Measurements from ENCODE around the gene RNF208.

RNF208 gene

DNA sequence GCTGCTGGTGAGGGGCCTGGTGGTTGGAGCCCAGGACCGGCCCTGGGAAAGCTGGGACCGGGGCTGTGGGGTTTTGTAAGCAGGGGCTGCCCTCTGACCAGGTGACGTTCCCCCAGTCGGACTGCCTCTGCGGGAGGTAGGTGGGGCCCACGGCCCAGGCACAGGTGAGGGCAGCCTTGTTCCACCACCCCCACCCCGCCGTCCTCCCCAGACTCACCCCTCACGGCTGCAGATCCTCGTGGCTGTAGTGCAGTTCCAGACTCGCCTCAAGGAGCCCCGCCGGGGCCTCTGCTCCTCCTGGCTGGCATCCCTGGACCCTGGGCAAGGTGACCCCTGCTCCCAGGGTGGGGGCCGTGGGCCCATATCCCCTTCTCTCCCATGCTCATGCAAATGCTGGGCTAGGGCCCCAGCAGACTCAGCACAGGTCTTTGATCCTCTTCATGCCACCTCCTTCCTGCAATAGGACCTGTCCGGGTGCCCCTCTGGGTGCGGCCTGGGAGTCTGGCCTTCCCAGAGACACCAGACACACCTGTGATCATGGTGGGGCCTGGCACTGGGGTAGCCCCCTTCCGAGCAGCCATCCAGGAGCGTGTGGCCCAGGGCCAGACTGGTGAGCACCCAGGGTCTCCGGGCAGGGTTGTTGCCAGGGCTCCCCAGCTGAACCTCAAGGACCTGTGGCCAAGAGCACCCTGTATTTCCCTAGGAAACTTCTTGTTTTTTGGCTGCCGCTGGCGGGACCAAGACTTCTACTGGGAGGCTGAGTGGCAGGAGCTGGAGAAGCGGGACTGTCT lies 6.6 kb downstream of the RNF208 start:
- no peak for DNase-seq (ENCODE audit: low read depth in 2 of 2, low spot score in 1 of 2)

DNA sequence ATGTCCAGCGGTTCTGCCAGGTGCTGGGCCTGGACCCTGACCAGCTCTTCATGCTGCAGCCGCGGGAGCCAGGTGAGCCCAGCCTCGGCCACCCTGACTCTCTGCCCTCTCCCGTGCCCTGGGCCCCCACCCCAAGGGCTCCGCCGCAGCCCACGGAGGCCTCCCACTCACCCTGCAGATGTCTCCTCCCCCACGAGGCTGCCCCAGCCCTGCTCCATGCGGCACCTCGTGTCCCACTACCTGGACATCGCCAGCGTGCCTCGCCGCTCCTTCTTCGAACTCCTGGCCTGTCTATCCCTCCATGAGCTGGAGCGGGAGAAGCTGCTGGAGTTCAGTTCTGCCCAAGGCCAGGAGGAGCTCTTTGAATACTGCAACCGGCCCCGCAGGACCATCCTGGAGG lies 7.4 kb downstream of the RNF208 start:
- no peak for DNase-seq (ENCODE audit: low read depth in 2 of 2, low spot score in 1 of 2)

DNA sequence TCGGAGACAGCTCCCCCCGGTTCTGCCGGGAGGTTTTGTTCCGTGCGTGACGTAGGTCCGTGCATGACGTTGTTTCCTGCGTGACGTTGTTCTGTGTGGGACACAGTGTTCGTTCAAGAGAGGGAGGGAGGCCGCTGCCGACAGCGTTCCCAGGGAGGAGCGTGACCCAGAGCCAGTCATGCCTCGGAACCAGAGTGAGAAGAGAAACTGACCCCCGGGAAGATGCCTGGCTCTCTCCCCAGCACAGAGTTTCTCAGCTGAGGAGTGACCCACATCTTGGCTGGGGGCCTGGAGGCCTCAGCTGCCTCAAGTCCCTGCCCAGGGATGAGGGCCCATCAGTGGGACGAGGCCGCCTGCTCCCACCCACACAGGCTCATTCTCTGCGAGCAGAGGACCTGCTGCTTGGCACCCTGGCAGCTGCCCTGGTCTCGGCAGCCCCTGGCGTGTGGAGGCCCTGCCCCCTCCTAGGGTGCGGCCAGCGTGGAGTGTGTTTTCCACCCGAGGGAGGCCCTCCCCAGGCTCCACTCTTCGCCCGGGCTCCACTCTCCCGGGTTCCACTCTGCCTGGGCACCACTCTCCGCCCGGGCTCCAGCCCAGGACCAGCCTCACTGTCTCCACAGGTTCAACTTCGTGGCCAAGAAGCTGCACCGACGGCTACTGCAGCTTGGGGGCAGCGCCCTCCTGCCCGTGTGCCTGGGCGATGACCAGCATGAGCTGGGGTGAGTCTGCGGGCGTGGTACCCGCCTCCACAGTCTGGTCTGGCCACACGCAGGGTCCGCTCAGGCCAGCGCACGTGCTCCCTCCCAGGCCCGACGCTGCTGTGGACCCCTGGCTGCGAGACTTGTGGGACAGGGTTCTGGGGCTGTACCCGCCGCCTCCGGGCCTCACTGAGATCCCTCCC lies 8.6 kb downstream of the RNF208 start:
- DNase-seq (ENCODE audit: low read depth in 2 of 2, low spot score in 1 of 2) = no peak

DNA sequence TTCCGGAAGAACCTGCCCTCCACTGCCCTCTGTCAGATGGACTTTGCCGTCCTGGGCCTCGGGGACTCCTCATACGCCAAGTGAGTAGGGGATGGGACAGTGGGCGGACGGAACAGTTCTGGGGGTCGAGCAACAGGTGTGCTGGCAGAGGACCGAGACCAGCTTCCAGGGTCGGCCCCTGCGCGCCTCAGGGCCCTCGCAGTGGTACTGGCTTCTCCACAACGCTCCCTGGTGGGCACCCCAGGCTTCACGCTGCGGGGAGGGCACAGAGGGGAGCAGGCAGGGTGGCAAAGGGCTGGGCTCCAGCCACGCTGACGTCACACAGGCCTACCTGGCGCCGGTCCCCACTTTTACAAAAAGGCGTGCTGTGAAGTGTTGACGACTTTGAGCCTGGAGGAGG lies 9.5 kb downstream of the RNF208 start:
- no peak for DNase-seq (ENCODE audit: low read depth in 2 of 2, low spot score in 1 of 2)

DNA sequence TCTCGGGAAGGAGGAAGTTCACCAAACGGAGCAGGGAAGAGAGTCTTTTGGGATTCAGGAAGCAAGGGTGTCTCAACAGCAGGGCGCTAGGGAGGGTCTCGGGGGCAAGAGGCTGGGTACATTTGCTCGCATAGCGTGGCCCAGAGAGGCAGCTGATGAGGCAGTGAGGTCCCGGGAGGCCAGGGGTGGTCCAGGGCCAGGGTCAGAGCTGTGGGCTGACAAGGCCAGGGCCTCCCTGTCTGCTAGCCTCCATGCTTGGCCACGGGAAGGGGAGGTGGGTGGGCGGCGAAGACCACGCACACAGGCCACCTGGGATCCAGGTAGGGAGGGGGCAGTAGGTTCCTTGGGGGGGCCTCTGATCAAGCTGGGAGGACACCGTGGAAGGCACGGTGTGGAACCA lies 10.5 kb downstream of the RNF208 start:
- no peak for DNase-seq (ENCODE audit: low read depth in 2 of 2, low spot score in 1 of 2)

DNA sequence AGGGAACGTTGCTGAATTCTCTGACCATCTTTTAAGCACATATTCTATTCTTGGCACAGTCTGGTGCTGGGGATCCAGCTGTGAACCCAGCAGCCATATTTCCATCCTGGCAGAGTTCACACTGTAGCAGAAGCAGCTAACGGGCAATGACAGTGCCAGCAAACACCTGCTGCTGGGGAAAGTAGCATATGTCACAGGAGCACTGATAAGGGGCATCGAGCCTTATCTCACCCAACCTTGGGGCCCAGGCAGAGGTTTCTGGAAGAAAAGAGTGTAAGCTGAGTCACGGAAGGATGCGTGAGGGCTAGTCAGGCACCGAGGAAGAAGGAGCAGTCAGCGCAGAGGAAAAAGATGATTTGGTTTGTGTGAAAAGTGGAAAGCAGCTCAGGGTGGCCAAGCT lies 15.4 kb downstream of the RNF208 start:
- DNase-seq (ENCODE audit: low read depth in 2 of 2, low spot score in 1 of 2) = no peak

DNA sequence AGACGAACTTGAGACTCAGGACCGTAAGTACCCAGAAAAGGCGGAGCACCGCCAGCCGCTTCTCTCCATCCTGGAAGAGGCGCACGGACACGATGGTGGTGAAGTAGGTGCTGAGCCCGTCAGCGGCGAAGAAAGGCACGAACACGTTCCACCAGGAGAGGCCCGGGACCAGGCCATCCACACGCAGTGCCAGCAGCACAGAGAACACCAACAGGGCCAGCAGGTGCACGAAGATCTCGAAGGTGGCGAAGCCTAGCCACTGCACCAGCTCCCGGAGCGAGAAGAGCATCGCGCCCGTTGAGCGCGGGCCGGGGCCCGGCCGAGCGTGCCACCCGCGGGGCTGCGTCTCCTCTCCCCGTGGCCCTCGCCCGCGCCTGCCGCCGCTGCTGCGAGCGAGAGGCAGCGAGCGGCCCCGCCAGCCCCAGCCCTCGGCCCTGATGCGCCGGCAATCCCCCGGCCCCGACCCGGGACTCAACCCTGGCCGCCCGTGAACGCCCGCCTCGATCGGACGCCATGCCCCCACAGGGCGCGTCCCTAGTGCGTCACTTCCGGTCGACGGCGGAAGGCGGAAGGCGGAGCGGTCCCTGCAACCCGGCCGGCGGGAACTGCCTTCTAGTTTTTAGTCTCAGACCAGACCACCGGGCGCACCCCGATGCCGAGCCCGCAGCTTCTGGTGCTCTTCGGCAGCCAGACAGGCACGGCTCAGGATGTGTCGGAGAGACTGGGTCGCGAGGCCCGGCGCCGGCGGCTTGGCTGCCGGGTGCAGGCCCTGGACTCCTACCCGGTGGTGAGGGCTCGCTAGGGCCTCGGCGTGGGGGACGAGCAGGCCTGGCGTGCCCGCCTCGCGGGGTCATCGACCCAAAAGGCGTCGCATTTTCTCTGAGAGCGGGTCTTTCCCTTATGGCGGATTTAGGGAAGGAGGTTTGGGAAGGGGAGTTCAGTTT lies 16.6 kb downstream of the RNF208 start, which contains the start of the genes NDOR1 and TMEM203:
Gene NDOR1 (plus strand): TSS at position 575 of the 944 bp plus-strand sequence. CDS start 78 bp downstream, at position 653.
Gene TMEM203 (minus strand): TSS at position 523 of the 944 bp plus-strand sequence. CDS start 234 bp downstream, at position 289.
- DNase-seq (ENCODE audit: low read depth in 2 of 2, low spot score in 1 of 2) = peak; percentile 88 to 89

DNA sequence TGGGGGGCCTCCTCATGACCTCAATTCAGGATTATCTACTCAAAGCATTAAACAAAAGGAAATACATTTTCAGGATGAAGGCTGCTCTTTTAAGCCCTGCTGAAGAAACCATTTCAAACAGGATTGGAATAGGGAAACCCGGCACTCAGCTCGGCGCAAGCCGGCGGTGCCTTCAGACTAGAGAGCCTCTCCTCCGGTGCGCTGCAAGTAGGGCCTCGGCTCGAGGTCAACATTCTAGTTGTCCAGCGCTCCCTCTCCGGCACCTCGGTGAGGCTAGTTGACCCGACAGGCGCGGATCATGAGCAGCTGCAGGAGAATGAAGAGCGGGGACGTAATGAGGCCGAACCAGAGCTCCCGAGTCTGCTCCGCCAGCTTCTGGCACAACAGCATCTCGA lies 17.3 kb downstream of the RNF208 start:
- DNase-seq (ENCODE audit: low read depth in 2 of 2, low spot score in 1 of 2) = no peak

DNA sequence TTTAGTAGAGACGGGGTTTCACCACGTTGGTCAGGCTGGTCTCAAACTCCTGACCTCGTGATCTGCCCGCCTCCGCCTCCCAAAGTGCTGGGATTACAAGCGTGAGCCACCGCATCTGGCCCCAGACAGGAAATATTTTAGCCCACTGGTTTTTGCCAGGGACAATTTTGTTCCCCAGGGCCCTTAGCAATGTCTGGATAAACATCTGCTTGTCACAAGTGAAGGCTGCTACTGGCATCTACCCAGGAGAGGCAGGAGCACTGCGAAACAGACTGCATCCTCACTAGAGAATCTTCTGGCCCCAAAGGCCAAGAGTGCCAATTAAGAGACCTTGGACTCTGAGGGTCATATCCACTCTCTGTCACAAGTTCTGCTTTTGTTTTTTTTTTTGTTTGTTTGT lies 19.1 kb downstream of the RNF208 start:
- DNase-seq (ENCODE audit: low read depth in 2 of 2, low spot score in 1 of 2) = no peak

DNA sequence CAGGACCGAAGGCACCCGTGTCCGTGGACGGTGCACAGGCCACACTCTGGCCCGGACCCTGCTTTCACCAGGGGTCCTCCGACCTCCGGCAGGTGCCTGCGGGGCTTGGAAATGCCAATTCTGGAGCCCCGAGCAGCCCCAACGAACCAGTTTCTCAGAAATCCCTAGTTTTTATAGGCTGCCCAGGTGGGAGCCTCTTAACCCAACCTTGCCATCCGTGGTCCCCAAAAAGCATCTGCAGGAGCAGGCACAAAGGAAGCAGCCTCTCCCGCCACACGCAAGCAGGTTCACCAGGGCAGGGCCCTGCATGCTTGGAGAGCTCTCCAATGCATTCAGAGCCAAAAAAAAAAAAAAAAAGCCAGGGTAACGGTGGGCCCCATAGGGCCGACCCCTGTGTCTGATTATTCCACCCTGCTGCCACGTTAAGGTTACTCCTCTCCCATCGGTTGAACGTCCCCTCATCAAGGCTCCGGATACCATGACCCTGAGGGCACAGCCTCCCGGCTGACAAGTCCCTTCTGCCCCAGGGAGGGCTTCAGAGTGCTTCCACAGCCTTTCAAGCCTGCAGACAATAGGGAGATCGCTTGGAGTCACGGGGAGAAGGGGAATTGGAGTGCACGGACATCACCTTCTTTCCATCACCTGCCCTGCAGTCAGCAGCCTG lies 20.7 kb downstream of the RNF208 start:
- DNase-seq (ENCODE audit: low read depth in 2 of 2, low spot score in 1 of 2) = no peak

DNA sequence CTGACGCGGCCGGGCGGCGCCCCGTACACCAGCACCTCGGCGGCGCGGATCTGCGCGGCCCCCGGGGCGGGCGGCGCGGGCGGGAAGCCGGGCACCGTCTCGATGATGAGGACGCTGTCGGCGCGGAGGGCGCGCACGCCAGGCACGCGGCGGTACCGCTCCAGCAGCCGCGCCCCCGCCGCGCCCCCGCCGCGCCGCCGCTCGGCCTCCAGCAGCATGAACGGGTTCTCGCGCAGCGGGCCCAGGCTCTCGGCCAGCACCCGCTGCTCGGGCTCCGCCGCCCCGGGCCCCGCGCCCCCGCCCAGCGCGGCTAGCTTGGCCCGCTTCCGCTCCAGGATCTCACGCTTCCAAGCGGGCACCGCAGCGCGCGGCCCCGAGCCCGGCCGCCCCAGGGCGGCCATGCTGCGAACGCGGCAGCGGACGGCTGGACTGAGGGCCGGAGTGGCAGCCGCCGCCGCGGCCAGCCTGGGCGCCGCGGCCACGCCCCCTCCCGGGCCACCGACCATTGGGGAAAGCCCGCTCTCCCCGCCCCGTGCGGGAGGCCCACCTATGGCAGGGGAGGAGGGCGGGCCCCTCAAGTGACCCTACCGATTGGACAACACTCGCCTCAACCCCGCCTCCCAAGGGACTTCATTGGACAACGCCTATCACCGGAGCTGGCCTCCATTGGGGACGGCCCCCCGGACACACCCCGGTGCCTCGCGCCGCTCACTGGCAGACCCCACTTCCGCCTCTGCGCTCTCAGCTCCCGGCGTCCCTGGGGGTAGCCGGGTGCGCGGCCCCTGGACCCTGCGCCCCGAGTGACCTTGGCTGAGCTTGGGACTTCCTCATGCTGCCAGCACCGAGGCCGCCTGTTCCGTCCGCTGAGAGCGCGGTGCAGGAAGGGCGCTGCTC lies 21.5 kb downstream of the RNF208 start, which contains the start of gene TPRN:
Gene TPRN (minus strand): TSS at position 431 of the 894 bp plus-strand sequence. CDS start 30 bp downstream, at position 401.
- DNase-seq (ENCODE audit: low read depth in 2 of 2, low spot score in 1 of 2) = peak; percentile 95

DNA sequence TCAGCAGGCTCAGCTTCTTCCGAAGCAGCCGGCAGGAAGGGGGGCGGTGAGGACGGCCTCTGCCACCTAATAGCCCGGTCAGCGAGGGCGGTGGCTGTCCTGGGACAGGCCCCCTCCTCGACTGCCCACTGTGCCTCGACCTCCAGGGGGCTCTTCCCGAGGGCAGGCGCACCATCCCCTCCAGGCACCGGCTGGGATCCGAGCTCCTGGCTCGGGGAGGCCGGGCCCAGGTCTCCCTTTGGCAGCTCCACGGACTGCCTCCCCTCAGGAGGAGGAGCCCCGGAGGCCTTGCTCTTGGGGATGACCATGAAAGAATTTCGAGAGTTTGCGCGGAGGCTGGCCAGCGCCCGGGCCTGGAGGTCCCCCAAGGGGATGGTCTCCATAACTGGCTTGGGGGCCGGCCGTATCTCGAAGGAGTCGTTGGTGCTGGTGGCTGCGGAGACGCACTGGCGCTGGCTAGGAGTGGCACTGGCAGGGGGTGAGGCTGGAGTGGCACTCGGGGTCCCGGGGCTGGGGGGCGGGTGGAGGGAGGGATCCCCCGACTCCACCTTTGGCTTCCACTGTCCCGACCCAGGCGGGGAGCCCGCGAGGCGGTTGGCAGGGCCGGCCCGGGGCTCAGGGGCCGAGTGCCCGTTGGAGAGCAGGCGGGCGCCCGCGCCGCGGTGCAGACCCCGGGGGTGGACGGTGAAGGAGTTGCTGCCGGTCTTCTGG lies 22.5 kb downstream of the RNF208 start:
- no peak for DNase-seq (ENCODE audit: low read depth in 2 of 2, low spot score in 1 of 2)

DNA sequence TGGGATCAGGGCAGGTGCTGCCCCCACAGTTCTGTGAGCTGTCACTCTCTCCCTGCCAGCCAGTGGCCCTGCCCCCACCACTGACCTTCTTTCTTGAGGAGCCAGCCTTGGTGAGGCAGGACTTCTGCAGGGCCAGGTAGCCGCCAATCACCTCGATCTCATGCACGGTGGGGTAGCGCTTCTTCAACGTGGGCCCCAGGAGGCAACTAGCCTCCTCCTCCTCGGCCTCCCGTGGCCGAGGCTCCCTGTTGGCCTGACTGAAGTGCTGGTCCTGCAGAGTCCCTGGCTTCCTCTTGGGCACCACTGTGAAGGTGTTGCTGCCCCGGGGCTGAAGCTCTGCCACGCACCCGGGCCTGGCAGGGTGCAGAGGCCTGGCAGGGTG lies 23.1 kb downstream of the RNF208 start:
- DNase-seq (ENCODE audit: low read depth in 2 of 2, low spot score in 1 of 2) = no peak

DNA sequence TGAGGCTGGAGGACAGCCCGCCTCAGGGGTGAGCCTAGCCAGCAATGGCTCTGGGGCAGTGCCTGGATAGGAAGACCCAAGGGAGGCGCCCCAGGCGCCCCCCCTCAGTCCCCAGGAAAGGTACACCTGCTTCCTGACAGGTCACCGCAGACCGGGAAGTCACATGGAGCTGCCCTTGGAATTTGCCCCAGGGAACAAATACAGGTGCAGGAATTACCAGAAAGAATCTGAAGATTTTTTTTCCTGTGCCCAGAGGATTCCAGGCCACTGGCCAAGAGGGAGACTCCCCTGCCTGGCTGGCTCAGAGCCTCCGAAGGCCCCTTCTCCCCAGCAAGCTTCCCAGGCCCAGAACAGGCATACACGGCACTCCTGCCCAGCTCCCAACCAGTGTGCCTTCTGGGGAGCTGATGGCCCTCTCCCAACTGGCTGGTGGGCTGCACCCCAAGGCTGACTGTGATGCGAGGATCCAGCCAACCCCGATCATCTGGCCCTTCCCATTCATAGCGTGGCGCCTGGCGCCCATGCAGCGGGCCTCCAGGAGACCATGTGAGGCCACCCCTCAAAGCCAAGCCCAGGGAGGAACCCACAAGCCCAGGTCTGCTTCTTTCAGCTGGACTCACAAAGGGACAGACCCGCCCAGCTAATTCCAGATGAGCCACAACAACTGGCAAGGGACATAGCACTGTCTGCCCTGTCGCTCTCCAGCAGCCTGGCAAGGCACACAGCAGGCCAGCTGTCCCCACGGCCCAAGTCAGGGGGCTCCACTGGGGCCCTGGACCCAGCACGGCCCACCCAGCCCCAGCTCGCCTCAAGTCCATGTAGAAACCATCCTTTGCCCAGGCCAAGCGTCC lies 23.8 kb downstream of the RNF208 start:
- no peak for DNase-seq (ENCODE audit: low read depth in 2 of 2, low spot score in 1 of 2)

DNA sequence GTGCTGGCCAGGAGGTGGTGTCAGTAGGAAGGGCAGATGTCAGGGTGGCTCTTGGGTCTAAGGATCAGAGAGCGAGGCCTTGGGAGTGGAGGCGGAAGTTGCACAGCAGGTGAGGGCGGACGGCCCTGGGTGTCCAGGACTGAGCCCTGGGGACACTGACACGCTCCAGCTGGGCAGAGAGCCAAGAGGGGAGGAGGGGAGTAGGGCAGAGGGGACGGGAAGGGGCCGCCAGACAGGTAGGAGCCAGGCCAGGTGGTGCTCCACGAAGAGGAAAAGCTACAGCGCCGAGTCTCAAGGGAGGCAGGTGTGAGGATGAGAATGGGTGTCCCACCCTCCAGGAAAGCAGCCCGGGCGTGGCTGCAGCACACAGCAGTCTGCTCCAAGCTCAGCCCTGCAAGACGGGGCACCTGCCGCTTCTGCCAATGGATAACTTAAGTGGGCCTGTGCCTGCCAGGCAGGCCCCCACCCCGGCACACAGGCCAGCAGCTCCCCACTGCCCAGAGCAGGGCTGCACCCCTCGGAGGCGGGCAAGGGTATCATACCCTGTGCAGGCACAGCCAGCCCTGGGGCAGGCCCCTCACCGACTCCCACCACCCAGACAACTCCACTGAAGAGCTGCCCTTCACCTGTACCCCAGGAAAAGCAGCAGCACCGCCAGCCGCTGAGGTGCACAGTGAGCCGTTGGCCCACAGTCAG lies 26.4 kb downstream of the RNF208 start:
- no peak for DNase-seq (ENCODE audit: low read depth in 2 of 2, low spot score in 1 of 2)

DNA sequence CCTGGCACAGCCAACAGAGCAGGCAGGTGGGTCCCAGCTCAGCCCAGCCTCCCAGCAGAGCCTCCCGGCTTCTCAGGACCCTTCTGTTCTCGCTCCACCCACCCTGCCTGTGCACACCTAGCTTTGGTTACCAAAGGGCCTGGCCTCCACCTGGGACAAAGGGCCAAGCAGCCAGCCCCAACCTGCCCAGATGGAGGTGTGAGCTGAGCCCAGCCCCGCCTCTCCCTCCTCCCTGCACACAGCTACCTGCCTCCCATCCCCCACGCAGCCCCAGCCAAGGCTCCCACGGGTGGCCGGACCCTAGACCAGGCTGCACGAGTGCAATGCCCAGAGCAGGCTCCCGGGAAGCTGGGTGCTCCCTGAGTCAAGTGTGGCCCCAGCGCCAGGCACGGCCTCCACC lies 27.1 kb downstream of the RNF208 start:
- no peak for DNase-seq (ENCODE audit: low read depth in 2 of 2, low spot score in 1 of 2)

DNA sequence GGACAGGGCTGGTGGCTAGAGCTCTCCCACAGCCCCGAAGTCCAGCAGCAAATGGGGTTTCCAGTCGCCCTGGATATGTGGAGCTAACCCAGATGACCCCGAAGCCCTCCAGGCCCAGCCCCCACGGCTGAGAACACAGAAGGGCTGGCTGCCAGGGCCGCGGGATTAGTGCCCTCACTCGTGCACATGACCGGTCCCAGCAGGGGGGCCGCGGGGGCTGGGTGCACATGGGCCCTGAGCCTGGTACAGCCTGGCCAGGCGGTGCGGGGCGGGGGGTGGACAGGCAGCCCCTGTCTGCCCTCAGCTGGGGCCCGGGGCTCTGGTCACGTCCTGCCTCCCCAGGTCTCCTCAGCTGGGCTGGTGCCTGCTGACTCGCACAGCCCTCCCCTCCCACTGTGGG lies 27.7 kb downstream of the RNF208 start:
- DNase-seq (ENCODE audit: low read depth in 2 of 2, low spot score in 1 of 2) = no peak
